SJSA1 (cell line): ENCODE data around the gene VWA5B1. TPM values are rescaled to one million over a fixed set of nuclear protein-coding genes. Genes with fewer than 3 reads are reported as not detected.
A peak's percentile ranks its signal among the peaks of the same experiment; 100 is the strongest.
"Not testable (repeated sequence)": the region's sequence is repeated elsewhere in the genome, so short reads cannot be mapped to it uniquely, and the experiment has no call there.

Source experiments
- DNase-seq, 2 experiments: peaks; one replicate each; pipeline ENCODE4 v3.0.0-alpha.2; 2015 to 2020; ENCODE audit warnings: low spot score in 2 of 2, low read depth in 1 of 2
- H3K27ac ChIP-seq: fragments of 250-450 bp; sonication (Bioruptor Pico); 2 replicates; pipeline ENCODE4 v1.5.1; 2020; ENCODE audit warnings: mild to moderate bottlenecking, moderate library complexity
- H3K27me3 ChIP-seq: fragments of 250-450 bp; sonication (Bioruptor Pico); replicated peaks from 2 replicates; pipeline ENCODE4 v1.5.1; 2020; ENCODE audit warnings: mild to moderate bottlenecking, moderate library complexity
- H3K36me3 ChIP-seq: fragments of 250-450 bp; sonication (Bioruptor Pico); 2 replicates; pipeline ENCODE4 v1.5.1; 2020; ENCODE audit warnings: mild to moderate bottlenecking
- H3K4me1 ChIP-seq: fragments of 250-450 bp; sonication (Bioruptor Pico); replicated peaks from 2 replicates; pipeline ENCODE4 v1.6.1; 2021; ENCODE audit warnings: mild to moderate bottlenecking
- H3K4me3 ChIP-seq: fragments of 250-450 bp; sonication (Bioruptor Pico); 2 replicates; pipeline ENCODE4 v1.5.1; 2020; ENCODE audit warnings: mild to moderate bottlenecking
- H3K9me3 ChIP-seq: fragments of 250-450 bp; sonication (Bioruptor Pico); replicated peaks from 2 replicates; pipeline ENCODE4 v1.5.1; 2020; ENCODE audit warnings: mild to moderate bottlenecking
- total RNA-seq: library from RNA; depleted of rRNA; stranded (reverse); fragments of >200 nt; shearing (Covaris generic); gene quantifications from 2 replicates; pipeline ENCODE4 v1.2.3, GENCODE V29; 2014

The VWA5B1 gene
- total RNA-seq, 1 experiment from 2014 or later, result not detected

- H3K4me3 ChIP-seq, result no peak overlapping the region
Observed at GRCh38 chr1:20271498-20272400, 18.9 kb upstream of the VWA5B1 start.

GRCh38 chr1:20273716-20274115, 17.0 kb upstream of the VWA5B1 start:
- not testable (repeated sequence) for DNase-seq, H3K36me3 ChIP-seq, H3K27me3 ChIP-seq, H3K4me3 ChIP-seq, H3K4me1 ChIP-seq, H3K27ac ChIP-seq, H3K9me3 ChIP-seq

More at GRCh38 chr1:20271498-20272400, 18.9 kb upstream of the VWA5B1 start:
- Histone ChIP-seq H3K4me1 (peaks cover 10% of the 10 kb centered on the region), H3K27me3 (no peaks in the 10 kb centered on the region), H3K9me3 (0 out of 2 replicates have a peak, but pooled peaks cover 3% of the 10 kb centered on the region), H3K27ac (no peak overlapping the region), H3K36me3 (no peaks in the 10 kb centered on the region)
- no peak for DNase-seq

- peaks cover 21% of the 10 kb centered on the region for H3K4me1 ChIP-seq
- no peaks in the 10 kb centered on the region for H3K27me3 ChIP-seq
- no peak overlapping the region for H3K4me3 ChIP-seq
- H3K9me3 ChIP-seq, result no peaks in the 10 kb centered on the region
- DNase-seq, result no peak
- no peaks in the 10 kb centered on the region for H3K36me3 ChIP-seq
- H3K27ac ChIP-seq, result no peak overlapping the region
Observed at GRCh38 chr1:20275319-20275925, 15.3 kb upstream of the VWA5B1 start.

GRCh38 chr1:20276485-20277159, 14.1 kb upstream of the VWA5B1 start:
- Histone ChIP-seq H3K9me3 (no peaks in the 10 kb centered on the region), H3K36me3 (no peaks in the 10 kb centered on the region), H3K27me3 (no peaks in the 10 kb centered on the region), H3K27ac (no peak overlapping the region), H3K4me1 (peaks cover 33% of the 10 kb centered on the region), H3K4me3 (no peak overlapping the region)
- no peak for DNase-seq

GRCh38 chr1:20278692-20279130, 12.0 kb upstream of the VWA5B1 start:
- peak overlapping the region; percentile 53; the same call in 1 of the 2 replicates for H3K27ac ChIP-seq
- DNase-seq, result no peak
- H3K4me3 ChIP-seq, result no peak overlapping the region
- H3K36me3 ChIP-seq, result no peaks in the 10 kb centered on the region
- no peaks in the 10 kb centered on the region for H3K9me3 ChIP-seq
- H3K27me3 ChIP-seq, result no peaks in the 10 kb centered on the region
- H3K4me1 ChIP-seq, result peaks cover 43% of the 10 kb centered on the region

GRCh38 chr1:20279509-20279908, 11.2 kb upstream of the VWA5B1 start:
- Histone ChIP-seq H3K36me3 (no peaks in the 10 kb centered on the region), H3K4me3 (no peak overlapping the region), H3K9me3 (no peaks in the 10 kb centered on the region), H3K27ac (peak overlapping the region; percentile 53), H3K4me1 (peaks cover 43% of the 10 kb centered on the region), H3K27me3 (no peaks in the 10 kb centered on the region)
- peak; percentile 75 to 78 for DNase-seq

GRCh38 chr1:20280341-20280740, 10.3 kb upstream of the VWA5B1 start:
- no peaks in the 10 kb centered on the region for H3K27me3 ChIP-seq
- DNase-seq, result no peak
- peak overlapping the region; percentile 53 for H3K27ac ChIP-seq
- H3K9me3 ChIP-seq, result peaks cover 5% of the 10 kb centered on the region; the same call in 1 of the 2 replicates
- H3K4me1 ChIP-seq, result peaks cover 43% of the 10 kb centered on the region
- H3K4me3 ChIP-seq, result no peak overlapping the region
- H3K36me3 ChIP-seq, result no peaks in the 10 kb centered on the region

GRCh38 chr1:20280906-20281305, 9.8 kb upstream of the VWA5B1 start:
- peaks cover 11% of the 10 kb centered on the region; the same call in 1 of the 2 replicates for H3K9me3 ChIP-seq
- peak overlapping the region; percentile 65 for H3K27ac ChIP-seq
- H3K4me3 ChIP-seq, result no peak overlapping the region
- DNase-seq, result peak in 1 of 2 experiments; percentile 64
- H3K36me3 ChIP-seq, result no peaks in the 10 kb centered on the region
- no peaks in the 10 kb centered on the region for H3K27me3 ChIP-seq
- peaks cover 43% of the 10 kb centered on the region for H3K4me1 ChIP-seq

GRCh38 chr1:20281801-20282200, 8.9 kb upstream of the VWA5B1 start:
- peak; percentile 89 to 94 for DNase-seq
- peak overlapping the region; percentile 65 for H3K27ac ChIP-seq
- no peak overlapping the region for H3K4me3 ChIP-seq

GRCh38 chr1:20282533-20282932, 8.1 kb upstream of the VWA5B1 start:
- DNase-seq, result no peak
- Histone ChIP-seq H3K4me1 (peaks cover 47% of the 10 kb centered on the region), H3K27me3 (no peaks in the 10 kb centered on the region), H3K36me3 (no peaks in the 10 kb centered on the region), H3K9me3 (peaks cover 12% of the 10 kb centered on the region; the same call in 1 of the 2 replicates), H3K4me3 (no peak overlapping the region), H3K27ac (peak overlapping the region; percentile 56)

More at GRCh38 chr1:20281801-20282200, 8.9 kb upstream of the VWA5B1 start:
- H3K9me3 ChIP-seq, result peaks cover 12% of the 10 kb centered on the region; the same call in 1 of the 2 replicates
- peaks cover 46% of the 10 kb centered on the region for H3K4me1 ChIP-seq
- no peaks in the 10 kb centered on the region for H3K27me3 ChIP-seq
- no peaks in the 10 kb centered on the region for H3K36me3 ChIP-seq

- H3K4me3 ChIP-seq, result no peak overlapping the region
- H3K27ac ChIP-seq, result no peak overlapping the region
- peaks cover 12% of the 10 kb centered on the region; the same call in 1 of the 2 replicates for H3K9me3 ChIP-seq
- H3K36me3 ChIP-seq, result no peaks in the 10 kb centered on the region
- DNase-seq, result no peak
- H3K27me3 ChIP-seq, result no peaks in the 10 kb centered on the region
- H3K4me1 ChIP-seq, result peaks cover 44% of the 10 kb centered on the region
Observed at GRCh38 chr1:20284046-20284445, 6.6 kb upstream of the VWA5B1 start.

GRCh38 chr1:20284625-20285024, 6.0 kb upstream of the VWA5B1 start:
- no peak overlapping the region for H3K4me3 ChIP-seq
- H3K4me1 ChIP-seq, result peaks cover 38% of the 10 kb centered on the region
- peaks cover 12% of the 10 kb centered on the region; the same call in 1 of the 2 replicates for H3K9me3 ChIP-seq
- no peaks in the 10 kb centered on the region for H3K27me3 ChIP-seq
- H3K27ac ChIP-seq, result no peak overlapping the region
- no peaks in the 10 kb centered on the region for H3K36me3 ChIP-seq
- no peak for DNase-seq

- no peak overlapping the region for H3K4me3 ChIP-seq
- H3K27ac ChIP-seq, result no peak overlapping the region
- no peaks in the 10 kb centered on the region for H3K36me3 ChIP-seq
- no peaks in the 10 kb centered on the region for H3K27me3 ChIP-seq
- no peak for DNase-seq
- peaks cover 29% of the 10 kb centered on the region for H3K4me1 ChIP-seq
- H3K9me3 ChIP-seq, result peaks cover 12% of the 10 kb centered on the region; the same call in 1 of the 2 replicates
Observed at GRCh38 chr1:20285510-20285909, 5.2 kb upstream of the VWA5B1 start.
